ENCODE measurements around the gene TBCK.
A peak's percentile ranks its signal among the peaks of the same experiment; 100 is the strongest.
"Not testable (repeated sequence)": the region's sequence is repeated elsewhere in the genome, so short reads cannot be mapped to it uniquely, and the experiment has no call there.

Gene TBCK
- 12.2 to 55.6 (median 33.0) reads per million in 18 experiments for total RNA-seq

GRCh38 chr4:106315968-106316772, at the start of gene TBCK, which contains the start of gene AIMP1:
Gene TBCK (minus strand): TSS chr4:106316209. CDS start chr4:106308960, 7,249 bp downstream.
Gene AIMP1 (plus strand): TSS chr4:106316550. CDS start chr4:106325010, 8,460 bp downstream.
- DNase-seq = peak; percentile 90 to 93

GRCh38 chr4:106365613-106366012, 49.6 kb upstream of the TBCK start:
- DNase-seq = peak; percentile 67 to 69

- no peak for DNase-seq
Observed at GRCh38 chr4:106364282-106364681, 48.3 kb upstream of the TBCK start.

- no peak for DNase-seq
Observed at GRCh38 chr4:106362086-106362825, 46.2 kb upstream of the TBCK start.

GRCh38 chr4:106358899-106359298, 42.9 kb upstream of the TBCK start:
- DNase-seq = peak; percentile 6 to 85

- no peak for DNase-seq
Observed at GRCh38 chr4:106355193-106355592, 39.2 kb upstream of the TBCK start.

- no peak for DNase-seq
Observed at GRCh38 chr4:106353786-106354185, 37.8 kb upstream of the TBCK start.

GRCh38 chr4:106351016-106351415, 35.0 kb upstream of the TBCK start:
- DNase-seq = no peak

GRCh38 chr4:106347167-106347566, 31.2 kb upstream of the TBCK start:
- no peak for DNase-seq

GRCh38 chr4:106344647-106344970, 28.6 kb upstream of the TBCK start:
- no peak for DNase-seq

GRCh38 chr4:106343865-106344646, 28.0 kb upstream of the TBCK start:
- DNase-seq = no peak

- DNase-seq = no peak
Observed at GRCh38 chr4:106340774-106341173, 24.8 kb upstream of the TBCK start.

GRCh38 chr4:106339431-106339830, 23.4 kb upstream of the TBCK start:
- no peak for DNase-seq

- no peak for DNase-seq
Observed at GRCh38 chr4:106338671-106339070, 22.7 kb upstream of the TBCK start.

GRCh38 chr4:106337916-106338315, 21.9 kb upstream of the TBCK start:
- DNase-seq = no peak

- no peak for DNase-seq
Observed at GRCh38 chr4:106336618-106337017, 20.6 kb upstream of the TBCK start.

- DNase-seq = no peak
Observed at GRCh38 chr4:106334741-106335470, 18.9 kb upstream of the TBCK start.

GRCh38 chr4:106333186-106333585, 17.2 kb upstream of the TBCK start:
- no peak for DNase-seq

- peak in 1 of 2 donors; percentile 31 for DNase-seq
Observed at GRCh38 chr4:106329041-106329618, 13.1 kb upstream of the TBCK start.

GRCh38 chr4:106325800-106326199, 9.8 kb upstream of the TBCK start:
- no peak for DNase-seq

GRCh38 chr4:106323119-106323518, 7.1 kb upstream of the TBCK start:
- DNase-seq = no peak

- not testable (repeated sequence) for DNase-seq
Observed at GRCh38 chr4:106321814-106322213, 5.8 kb upstream of the TBCK start.
